Spleen (tissue), 11 donors: ENCODE results near the gene ENPP6. TPM values are rescaled to one million over a fixed set of nuclear protein-coding genes. Genes with fewer than 3 reads are reported as not detected.

ENCODE experiments used
- DNase-seq: peaks from one replicate; pipeline ENCODE4 v3.0.0-alpha.2; 2020
- H3K27ac ChIP-seq, 8 donors: fragments of 200-600 bp; sonication (generic) in 7 of 8; 1 replicate in 4 of 8; 2 replicates in 4 of 8; pipeline versions ENCODE4 v1.5.0 to v1.8.0; 2016 to 2021; ENCODE audit warnings: inconsistent platforms in 4 of 8, mild to moderate bottlenecking in 4 of 8, moderate library complexity in 1 of 8
- H3K27me3 ChIP-seq, 7 donors: fragments of 200-600 bp; sonication (generic) in 6 of 7; replicated peaks in 1 of 7; 1 replicate in 4 of 7; 2 replicates in 3 of 7; pipeline versions ENCODE4 v1.5.0 to v1.8.0; 2016 to 2021; ENCODE audit warnings: inconsistent platforms in 3 of 7, mild to moderate bottlenecking in 1 of 7
- H3K36me3 ChIP-seq, 6 donors: fragments of 200-600 bp; sonication (generic) in 5 of 6; 1 replicate in 4 of 6; 2 replicates in 2 of 6; pipeline versions ENCODE4 v1.5.0 to v1.8.0; 2016 to 2021; ENCODE audit warnings: inconsistent platforms in 2 of 6
- H3K4me1 ChIP-seq, 6 donors: fragments of 200-600 bp; sonication (generic) in 5 of 6; 1 replicate in 3 of 6; 2 replicates in 3 of 6; pipeline versions ENCODE4 v1.5.0 to v1.8.0; 2016 to 2021; ENCODE audit warnings: inconsistent platforms in 3 of 6
- H3K4me3 ChIP-seq, 8 donors: fragments of 200-600 bp; sonication (generic) in 7 of 8; 1 replicate in 4 of 8; 2 replicates in 4 of 8; pipeline versions ENCODE4 v1.5.0 to v1.8.0; 2016 to 2021; ENCODE audit warnings: inconsistent platforms in 4 of 8, mild to moderate bottlenecking in 4 of 8, moderate library complexity in 2 of 8
- H3K9me3 ChIP-seq, 8 donors: fragments of 200-600 bp; sonication (generic) in 7 of 8; 1 replicate in 4 of 8; 2 replicates in 4 of 8; pipeline versions ENCODE4 v1.5.0 to v1.8.0; 2016 to 2021; ENCODE audit warnings: inconsistent platforms in 4 of 8
- POLR2A ChIP-seq, 3 donors: fragments of 450-650 bp; IDR thresholded peaks; one replicate each; pipeline ENCODE4 v1.5.1; 2017; ENCODE audit warnings: antibody characterized with exemption in 3 of 3, mild to moderate bottlenecking in 1 of 3
- POLR2AphosphoS5 ChIP-seq, 3 donors: sonication (generic); formaldehyde crosslinking; IDR thresholded peaks; one replicate each; pipeline ENCODE4 v1.5.1; 2017; ENCODE audit warnings: antibody characterized with exemption in 3 of 3
- WGBS, 5 donors: extraction: QIAGEN DNeasy Blood & Tissue Kit in 3 of 5; methylation state at CpG; one replicate each; pipeline versions ENCODE4 v1.1.5 to v1.1.7; 2013 to 2018; 5-methylcytosine and 5-hydroxymethylcytosine counted together
- intact Hi-C: fragments of 100-400 bp; cut with DNase I; formaldehyde crosslinking; loops from one replicate; pipeline ENCODE4 v1.15.0; 2023; ENCODE audit warnings: low total_unique reads
- polyA plus RNA-seq, 3 donors: library from polyadenylated mRNA; stranded (reverse); fragments of 200-250 nt; gene quantifications; one replicate each; pipeline ENCODE4 v1.2.1, GENCODE V29; 2013
- total RNA-seq, 7 donors: library from RNA; depleted of rRNA in 3 of 7; stranded (reverse); fragments of >200 nt in 3 of 7; fragmentation: NEBNext Ultra II Directional in 4 of 7; extraction: Animal tissue kit (Norgen Biotek cat#: 25700) in 4 of 7; gene quantifications; one replicate each; pipeline versions ENCODE4 v1.1.0 to v1.2.1, GENCODE V29; 2016 to 2021
- TF ChIP-seq, protein P1 (sequence below), 11 experiments: fragments of 200-600 bp in 7 of 11; fragments of 450-650 bp in 4 of 11; sonication (generic) in 4 of 11; IDR thresholded peaks in 8 of 11; conservative IDR thresholded peaks in 3 of 11; 1 replicate in 7 of 11; 2 replicates in 4 of 11; pipeline versions ENCODE4 v1.4.0 to v1.8.0; 2016 to 2021; ENCODE audit warnings: antibody characterized with exemption in 11 of 11, inconsistent platforms in 4 of 11, mild to moderate bottlenecking in 1 of 11
- donor health status: healthy with polysubstance abuse.
- donor health status: DM: no; HTN: no; CAD: no; lungs with moderate emphysema.
- donor health status: DM: no; HTN: no; CAD: no.
- donor health status: Bipolar disorder and iron deficiency.
- donor health status: healthy.
- donor health status: DM: no; HTN: no; CAD: no.
- donor health status: DM: yes; HTN: yes; CAD: no.

ENPP6 gene
- total and polyA plus RNA-seq, 10 donors, result 0.23 to 2.4 (median 1.1) TPM

- TF ChIP-seq, protein P1, sequence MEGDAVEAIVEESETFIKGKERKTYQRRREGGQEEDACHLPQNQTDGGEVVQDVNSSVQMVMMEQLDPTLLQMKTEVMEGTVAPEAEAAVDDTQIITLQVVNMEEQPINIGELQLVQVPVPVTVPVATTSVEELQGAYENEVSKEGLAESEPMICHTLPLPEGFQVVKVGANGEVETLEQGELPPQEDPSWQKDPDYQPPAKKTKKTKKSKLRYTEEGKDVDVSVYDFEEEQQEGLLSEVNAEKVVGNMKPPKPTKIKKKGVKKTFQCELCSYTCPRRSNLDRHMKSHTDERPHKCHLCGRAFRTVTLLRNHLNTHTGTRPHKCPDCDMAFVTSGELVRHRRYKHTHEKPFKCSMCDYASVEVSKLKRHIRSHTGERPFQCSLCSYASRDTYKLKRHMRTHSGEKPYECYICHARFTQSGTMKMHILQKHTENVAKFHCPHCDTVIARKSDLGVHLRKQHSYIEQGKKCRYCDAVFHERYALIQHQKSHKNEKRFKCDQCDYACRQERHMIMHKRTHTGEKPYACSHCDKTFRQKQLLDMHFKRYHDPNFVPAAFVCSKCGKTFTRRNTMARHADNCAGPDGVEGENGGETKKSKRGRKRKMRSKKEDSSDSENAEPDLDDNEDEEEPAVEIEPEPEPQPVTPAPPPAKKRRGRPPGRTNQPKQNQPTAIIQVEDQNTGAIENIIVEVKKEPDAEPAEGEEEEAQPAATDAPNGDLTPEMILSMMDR (IDR thresholded peaks at IDR 0.05 in 8 of 11, conservative IDR thresholded peaks at IDR 0.05 in 3 of 11), result peak; percentile 54 to 95 (median 89)
- no peak for TF ChIP-seq POLR2A (IDR thresholded peaks at IDR 0.05)
- peak in 1 of 3 donors; percentile 60 for TF ChIP-seq POLR2AphosphoS5 (IDR thresholded peaks at IDR 0.05)
- Histone ChIP-seq H3K36me3 (no peaks in the 10 kb centered on the region), H3K27ac (peak overlapping the region in 5 of 8 donors; percentile 20 to 71 (median 60)), H3K4me3 (peak overlapping the region in 1 of 8 donors; percentile 43), H3K9me3 (peaks cover 0 to 6% (median 0%) of the 10 kb centered on the region in 8 donors), H3K27me3 (no peaks in the 10 kb centered on the region), H3K4me1 (peaks cover 3 to 57% (median 45%) of the 10 kb centered on the region in 6 donors)
- peak; percentile 96 for DNase-seq
- intact Hi-C loops, result loop anchor here (10.0 kb wide), 2 partner anchors 211 to 461 kb away; partner anchors contain the start of gene IRF2
- WGBS, 5 donors, result 21 to 30% (median 23%) methylated on average over 19 of the region's 19 CpGs
Observed at GRCh38 chr4:184263910-184264732, 46.4 kb upstream of the ENPP6 start.

- WGBS, 5 donors, result 88 to 93% (median 91%) methylated on average over 5 of the region's 5 CpGs
- Histone ChIP-seq H3K9me3 (peaks cover 0 to 6% (median 0%) of the 10 kb centered on the region in 8 donors), H3K4me3 (peak overlapping the region in 1 of 8 donors; percentile 43), H3K4me1 (peaks cover 3 to 51% (median 39%) of the 10 kb centered on the region in 6 donors), H3K27me3 (no peaks in the 10 kb centered on the region), H3K27ac (peak overlapping the region in 4 of 8 donors; percentile 40 to 71 (median 63)), H3K36me3 (no peaks in the 10 kb centered on the region)
- DNase-seq, result no peak
- TF ChIP-seq POLR2A (IDR thresholded peaks at IDR 0.05) (no peak), POLR2AphosphoS5 (IDR thresholded peaks at IDR 0.05) (no peak)
- TF ChIP-seq, protein P1 (IDR thresholded peaks at IDR 0.05 in 8 of 11, conservative IDR thresholded peaks at IDR 0.05 in 3 of 11), result no peak
- intact Hi-C loops, result loop anchor here (10.0 kb wide), 2 partner anchors 211 to 461 kb away; partner anchors contain the start of gene IRF2
Observed at GRCh38 chr4:184263461-184263860, 45.8 kb upstream of the ENPP6 start.

- no peak for DNase-seq
- Histone ChIP-seq H3K4me3 (no peak overlapping the region), H3K27ac (peak overlapping the region in 1 of 8 donors; percentile 71), H3K4me1 (peaks cover 3 to 45% (median 36%) of the 10 kb centered on the region in 6 donors), H3K27me3 (no peaks in the 10 kb centered on the region), H3K36me3 (no peaks in the 10 kb centered on the region), H3K9me3 (peaks cover 0 to 5% (median 0%) of the 10 kb centered on the region in 8 donors)
- TF ChIP-seq, protein P1 (IDR thresholded peaks at IDR 0.05 in 8 of 11, conservative IDR thresholded peaks at IDR 0.05 in 3 of 11), result no peak
- no peak for TF ChIP-seq POLR2AphosphoS5 (IDR thresholded peaks at IDR 0.05)
- TF ChIP-seq POLR2A (IDR thresholded peaks at IDR 0.05), result no peak
- intact Hi-C loops, result loop anchor here (10.0 kb wide), 2 partner anchors 212 to 462 kb away; partner anchors contain the start of gene IRF2
Observed at GRCh38 chr4:184262901-184263300, 45.2 kb upstream of the ENPP6 start.

- Histone ChIP-seq H3K4me3 (no peak overlapping the region), H3K27me3 (no peaks in the 10 kb centered on the region), H3K36me3 (no peaks in the 10 kb centered on the region), H3K9me3 (no peaks in the 10 kb centered on the region), H3K27ac (peak overlapping the region in 3 of 8 donors; percentile 1 to 61 (median 35)), H3K4me1 (peaks cover 3 to 28% (median 22%) of the 10 kb centered on the region in 6 donors)
- TF ChIP-seq POLR2A (IDR thresholded peaks at IDR 0.05), result no peak
- no peak for TF ChIP-seq POLR2AphosphoS5 (IDR thresholded peaks at IDR 0.05)
- TF ChIP-seq, protein P1 (IDR thresholded peaks at IDR 0.05 in 8 of 11, conservative IDR thresholded peaks at IDR 0.05 in 3 of 11), result no peak
- intact Hi-C loops, result loop anchor here (10.0 kb wide), 2 partner anchors 214 to 464 kb away; partner anchors contain the start of gene IRF2
- no peak for DNase-seq
- 48 to 78% (median 59%) methylated on average over 5 of the region's 5 CpGs for WGBS, 5 donors
Observed at GRCh38 chr4:184261246-184261645, 43.6 kb upstream of the ENPP6 start.
